ENCODE results near the gene ERC2. TPM values are rescaled to one million over a fixed set of nuclear protein-coding genes. Genes with fewer than 3 reads are reported as not detected.

ERC2 gene
- total RNA-seq, 4 donors from 2014 or later: 0.81 to 2.9 (median 1.6) TPM

DNA sequence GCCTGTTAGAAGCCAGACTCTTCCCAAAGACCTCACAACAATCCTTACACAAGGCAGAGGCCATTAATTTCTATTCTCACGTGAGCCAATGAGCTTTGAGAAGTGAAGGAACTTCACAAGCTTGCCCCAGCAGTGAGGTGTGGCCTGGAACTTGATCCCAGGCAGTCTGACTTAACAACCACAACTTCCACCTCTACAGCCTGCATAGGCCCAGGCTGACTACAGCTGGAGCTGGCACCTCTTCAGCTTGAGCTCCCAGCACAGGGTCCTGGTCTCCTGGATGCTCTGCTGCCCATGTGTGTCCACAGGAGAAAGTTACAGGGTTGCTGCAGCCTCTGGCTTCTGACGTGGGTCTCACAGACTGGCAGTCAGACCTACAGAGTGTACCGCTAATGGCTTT lies 111.0 kb downstream of the ERC2 start:
- 40 to 75% methylated on average over 1 to 2 of the region's 3 CpGs for WGBS, 2 donors (ENCODE audit: low coverage in 1 of 2)
- no peak for ATAC-seq
- H3K4me1 ChIP-seq: no peaks in the 10 kb centered on the region
- no peak overlapping the region for H3K27ac ChIP-seq
- no peak overlapping the region for H3K4me3 ChIP-seq
- TF ChIP-seq POLR2A (IDR thresholded peaks at IDR 0.05) (no peak), CTCF (IDR thresholded peaks at IDR 0.05) (no peak), POLR2AphosphoS5 (IDR thresholded peaks at IDR 0.05) (no peak)
- H3K36me3 ChIP-seq: no peaks in the 10 kb centered on the region
- no peaks in the 10 kb centered on the region for H3K27me3 ChIP-seq
- H3K9me3 ChIP-seq: no peaks in the 10 kb centered on the region

GRCh38 chr3:56356808-56357207 lies 111.5 kb downstream of the ERC2 start:
- Histone ChIP-seq H3K4me3 (no peak overlapping the region), H3K27me3 (no peaks in the 10 kb centered on the region), H3K9me3 (no peaks in the 10 kb centered on the region), H3K4me1 (no peaks in the 10 kb centered on the region), H3K27ac (no peak overlapping the region), H3K36me3 (no peaks in the 10 kb centered on the region)
- TF ChIP-seq CTCF (IDR thresholded peaks at IDR 0.05): no peak
- no peak for TF ChIP-seq EP300 (IDR thresholded peaks at IDR 0.05)
- no peak for ATAC-seq

DNA sequence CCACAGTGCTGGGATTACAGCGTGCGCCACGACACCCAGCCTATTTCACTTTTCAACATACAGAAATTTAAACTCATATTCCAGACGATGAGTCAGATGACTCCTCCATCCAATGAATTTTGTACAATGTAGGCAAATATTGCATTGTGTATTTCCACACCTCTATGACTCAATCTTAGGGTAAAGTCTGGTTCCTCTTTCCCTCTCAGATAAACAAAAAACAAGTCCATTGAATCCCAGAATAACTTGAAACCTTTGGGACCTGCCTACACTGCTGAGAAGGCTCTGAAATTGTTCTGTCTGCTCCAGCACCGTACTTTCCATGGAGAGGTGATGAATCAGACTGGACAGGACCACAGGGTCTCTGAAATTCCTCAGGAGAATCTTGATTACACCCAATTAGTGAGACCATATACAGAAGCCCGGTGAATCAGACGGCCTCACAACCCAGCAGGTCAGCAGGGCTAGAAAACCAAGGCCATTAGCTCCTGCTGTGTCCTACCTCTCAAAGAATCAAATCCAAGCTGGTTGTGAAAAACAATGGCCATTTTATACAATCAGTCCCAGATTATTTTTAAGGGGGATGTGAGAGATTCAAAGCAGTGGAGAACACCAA lies 112.6 kb downstream of the ERC2 start:
- Histone ChIP-seq H3K27me3 (no peaks in the 10 kb centered on the region), H3K9me3 (no peaks in the 10 kb centered on the region), H3K27ac (no peak overlapping the region), H3K36me3 (no peaks in the 10 kb centered on the region), H3K4me1 (no peaks in the 10 kb centered on the region), H3K4me3 (no peak overlapping the region)
- TF ChIP-seq POLR2AphosphoS5 (IDR thresholded peaks at IDR 0.05) (no peak), CTCF (IDR thresholded peaks at IDR 0.05) (no peak), EP300 (IDR thresholded peaks at IDR 0.05) (no peak), POLR2A (IDR thresholded peaks at IDR 0.05) (no peak)
- no peak for ATAC-seq
- 77 to 80% methylated on average over 6 to 7 of the region's 7 CpGs for WGBS, 2 donors (ENCODE audit: low coverage in 1 of 2)

GRCh38 chr3:56351537-56351936 lies 116.7 kb downstream of the ERC2 start:
- no peak overlapping the region for H3K27ac ChIP-seq
- no peak for ATAC-seq
- H3K36me3 ChIP-seq: no peaks in the 10 kb centered on the region
- no peaks in the 10 kb centered on the region for H3K27me3 ChIP-seq
- TF ChIP-seq EP300 (IDR thresholded peaks at IDR 0.05) (no peak), CTCF (IDR thresholded peaks at IDR 0.05) (no peak), POLR2AphosphoS5 (IDR thresholded peaks at IDR 0.05) (no peak), POLR2A (IDR thresholded peaks at IDR 0.05) (no peak)
- H3K4me3 ChIP-seq: no peak overlapping the region
- no CpG with 5 or more reads among the region's 1 CpG for WGBS, 2 donors (ENCODE audit: low coverage in 1 of 2)
- H3K9me3 ChIP-seq: no peaks in the 10 kb centered on the region
- no peaks in the 10 kb centered on the region for H3K4me1 ChIP-seq

- H3K27me3 ChIP-seq: no peaks in the 10 kb centered on the region
- H3K4me1 ChIP-seq: no peaks in the 10 kb centered on the region
- no peaks in the 10 kb centered on the region for H3K36me3 ChIP-seq
- H3K4me3 ChIP-seq: no peak overlapping the region
- no peaks in the 10 kb centered on the region for H3K9me3 ChIP-seq
- TF ChIP-seq CTCF (IDR thresholded peaks at IDR 0.05) (no peak), POLR2A (IDR thresholded peaks at IDR 0.05) (no peak), EP300 (IDR thresholded peaks at IDR 0.05) (no peak), POLR2AphosphoS5 (IDR thresholded peaks at IDR 0.05) (no peak)
- WGBS, 2 donors (ENCODE audit: low coverage in 1 of 2): 31 to 60% methylated on average over 1 to 5 of the region's 5 CpGs
- no peak overlapping the region for H3K27ac ChIP-seq
- ATAC-seq: no peak
These were observed 120.9 kb downstream of the ERC2 start for GRCh38 chr3:56347219-56347871.
